GM21526 (cell line): ENCODE data around the gene IL22RA2.

Experiments
- ATAC-seq: cut with Tn5 transposase; IDR thresholded peaks from one replicate; pipeline ENCODE4 v1.9.1; 2021; ENCODE audit warnings: moderate library complexity; ENCODE audit not compliant: unreplicated experiment, low FRiP score

Gene IL22RA2

GRCh38 chr6:137097526-137097925, 75.9 kb downstream of the IL22RA2 start:
- no peak for ATAC-seq

DNA sequence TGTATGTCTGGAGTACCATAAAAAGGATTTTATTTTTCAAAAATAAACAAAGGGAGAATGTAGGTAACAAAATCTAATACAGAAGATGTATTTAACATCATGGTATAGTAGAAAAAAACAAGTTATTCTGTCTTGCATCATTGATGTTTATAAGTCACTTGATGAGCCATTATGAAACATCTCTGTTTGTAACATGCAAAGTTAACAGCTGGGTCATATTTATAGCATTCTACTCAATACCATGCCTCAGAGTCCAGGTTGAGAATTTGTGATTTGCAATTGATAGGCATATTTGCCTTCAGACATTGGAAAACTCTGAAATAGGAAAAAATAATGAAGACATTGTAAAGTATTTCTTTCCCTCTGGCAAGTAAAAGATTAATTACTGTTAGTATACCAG, 76.4 kb downstream of the IL22RA2 start:
- ATAC-seq = no peak

GRCh38 chr6:137095651-137096238, 77.7 kb downstream of the IL22RA2 start:
- ATAC-seq = peak; percentile 71

GRCh38 chr6:137095093-137095492, 78.4 kb downstream of the IL22RA2 start:
- no peak for ATAC-seq

GRCh38 chr6:137094411-137095008, 78.9 kb downstream of the IL22RA2 start:
- ATAC-seq = no peak
